Astrocyte (in vitro differentiated cells and primary cell): ENCODE data around the gene SHISA7. TPM values are rescaled to one million over a fixed set of nuclear protein-coding genes. Genes with fewer than 3 reads are reported as not detected.
A peak's percentile ranks its signal among the peaks of the same experiment; 100 is the strongest.

Source experiments
- DNase-seq: peaks from one replicate; pipeline ENCODE4 v3.0.0-alpha.2; 2010; ENCODE audit warnings: low read depth
- FAIRE-seq: peaks from 2 replicates; lab custom pipeline; 2011; peaks lifted over from hg19 to GRCh38; lab: Jason Lieb, UNC
- H2AFZ ChIP-seq: 2 replicates; pipeline ENCODE4 v1.6.0; 2012; ENCODE audit warnings: low read depth, low read length, inconsistent platforms
- H3K27ac ChIP-seq: 2 replicates; pipeline ENCODE4 v1.5.1; 2011; ENCODE audit warnings: low read depth, low read length, inconsistent platforms
- H3K27me3 ChIP-seq: 2 replicates; pipeline ENCODE4 v1.6.0; 2011; ENCODE audit warnings: low read length, inconsistent platforms; ENCODE audit not compliant: insufficient read depth
- H3K36me3 ChIP-seq: 2 replicates; pipeline ENCODE4 v1.5.1; 2011; ENCODE audit warnings: low read length, inconsistent platforms; ENCODE audit not compliant: insufficient read depth
- H3K4me1 ChIP-seq: 2 replicates; pipeline ENCODE4 v1.5.1; 2011; ENCODE audit warnings: low read length, inconsistent platforms; ENCODE audit not compliant: insufficient read depth
- H3K4me2 ChIP-seq: 2 replicates; pipeline ENCODE4 v1.6.0; 2012; ENCODE audit warnings: low read length, inconsistent platforms
- H3K4me3 ChIP-seq: 2 replicates; pipeline ENCODE4 v1.5.1; 2011; ENCODE audit warnings: low read depth, mild to moderate bottlenecking, low read length, inconsistent platforms; ENCODE audit not compliant: insufficient read depth
- H3K79me2 ChIP-seq: 2 replicates; pipeline ENCODE4 v1.6.0; 2012; ENCODE audit warnings: mild to moderate bottlenecking, low read length, inconsistent platforms; ENCODE audit not compliant: insufficient read depth
- H3K9ac ChIP-seq: 2 replicates; pipeline ENCODE4 v1.6.0; 2012; ENCODE audit warnings: mild to moderate bottlenecking, low read length, inconsistent platforms
- H3K9me3 ChIP-seq: 2 replicates; pipeline ENCODE4 v1.5.1; 2012; ENCODE audit warnings: low read depth, mild to moderate bottlenecking, low read length, inconsistent platforms; ENCODE audit not compliant: insufficient read depth
- H4K20me1 ChIP-seq: 2 replicates; pipeline ENCODE4 v1.6.0; 2012; ENCODE audit warnings: low read length, inconsistent platforms; ENCODE audit not compliant: insufficient read depth
- H3K27ac Mint-ChIP-seq: one replicate; pipeline ENCODE4 v1.8.0; 2021; ENCODE audit warnings: mild to moderate bottlenecking, mixed read lengths; ENCODE audit not compliant: unreplicated experiment
- H3K27me3 Mint-ChIP-seq: one replicate; pipeline ENCODE4 v1.8.0; 2021; ENCODE audit warnings: low read depth, mixed read lengths; ENCODE audit not compliant: unreplicated experiment
- H3K36me3 Mint-ChIP-seq: one replicate; pipeline ENCODE4 v1.8.0; 2021; ENCODE audit warnings: low read depth, mixed read lengths; ENCODE audit not compliant: unreplicated experiment
- H3K4me1 Mint-ChIP-seq: one replicate; pipeline ENCODE4 v1.8.0; 2021; ENCODE audit warnings: low read depth, mixed read lengths; ENCODE audit not compliant: unreplicated experiment
- H3K4me3 Mint-ChIP-seq: one replicate; pipeline ENCODE4 v1.8.0; 2021; ENCODE audit warnings: mild to moderate bottlenecking, moderate library complexity, mixed read lengths; ENCODE audit not compliant: unreplicated experiment
- H3K9me3 Mint-ChIP-seq: one replicate; pipeline ENCODE4 v1.8.0; 2021; ENCODE audit warnings: mild to moderate bottlenecking, mixed read lengths; ENCODE audit not compliant: unreplicated experiment
- CTCF ChIP-seq: IDR thresholded peaks from 2 replicates; pipeline ENCODE4 v1.5.1; 2011; ENCODE audit warnings: low read depth, mild to moderate bottlenecking, inconsistent platforms, low read length, moderate library complexity; ENCODE audit not compliant: insufficient read depth
- EZH2 ChIP-seq: IDR thresholded peaks from 2 replicates; pipeline ENCODE4 v1.6.1; 2012; ENCODE audit warnings: mild to moderate bottlenecking, low read length, inconsistent platforms; ENCODE audit not compliant: insufficient read depth
- total RNA-seq: library from RNA; stranded (reverse); gene quantifications from 2 replicates; pipeline ENCODE4 v1.2.1, GENCODE V29; 2021

The SHISA7 gene
- total RNA-seq, 1 donor from 2014 or later: 0.09 TPM

GRCh38 chr19:55442372-55442961 lies 633 bp downstream of the SHISA7 start:
- peaks cover 4% of the 10 kb centered on the region for H3K9me3 ChIP-seq
- Mint-ChIP-seq H3K4me1 (no peaks in the 10 kb centered on the region), H3K9me3 (peaks cover 10% of the 10 kb centered on the region), H3K36me3 (no peaks in the 10 kb centered on the region), H3K27ac (no peak overlapping the region), H3K4me3 (no peak overlapping the region), H3K27me3 (peaks cover 72% of the 10 kb centered on the region)
- no peak overlapping the region for H2AFZ ChIP-seq
- peaks cover 56% of the 10 kb centered on the region for H3K27me3 ChIP-seq
- DNase-seq (no peak), FAIRE-seq (no peak)
- H3K36me3 ChIP-seq: no peaks in the 10 kb centered on the region
- H3K79me2 ChIP-seq: no peaks in the 10 kb centered on the region
- no peak overlapping the region for H3K4me3 ChIP-seq
- no peak overlapping the region for H3K4me2 ChIP-seq
- H4K20me1 ChIP-seq: no peaks in the 10 kb centered on the region
- H3K27ac ChIP-seq: no peak overlapping the region
- no peak overlapping the region for H3K9ac ChIP-seq
- H3K4me1 ChIP-seq: no peaks in the 10 kb centered on the region
- no peak for TF ChIP-seq CTCF
- TF ChIP-seq EZH2: no peak

- no peak overlapping the region for H3K4me3 ChIP-seq
- H3K27me3 ChIP-seq: peaks cover 50% of the 10 kb centered on the region
- peaks cover 10% of the 10 kb centered on the region for H3K9me3 Mint-ChIP-seq
- no peak overlapping the region for H3K4me3 Mint-ChIP-seq
- H3K9me3 ChIP-seq: peaks cover 4% of the 10 kb centered on the region
- H3K36me3 ChIP-seq: no peaks in the 10 kb centered on the region
- no peak for DNase-seq
- no peak overlapping the region for H3K27ac ChIP-seq
- peak; percentile 97 for TF ChIP-seq EZH2
- no peak for TF ChIP-seq CTCF
- no peak for FAIRE-seq
- H3K79me2 ChIP-seq: no peaks in the 10 kb centered on the region
- no peak overlapping the region for H3K27ac Mint-ChIP-seq
- H3K9ac ChIP-seq: no peak overlapping the region
- H3K4me1 Mint-ChIP-seq: no peaks in the 10 kb centered on the region
- no peaks in the 10 kb centered on the region for H3K4me1 ChIP-seq
- H3K4me2 ChIP-seq: no peak overlapping the region
- peaks cover 78% of the 10 kb centered on the region for H3K27me3 Mint-ChIP-seq
- H2AFZ ChIP-seq: no peak overlapping the region
- H4K20me1 ChIP-seq: no peaks in the 10 kb centered on the region
- no peaks in the 10 kb centered on the region for H3K36me3 Mint-ChIP-seq
These were observed 1.3 kb downstream of the SHISA7 start for GRCh38 chr19:55441692-55442321.

GRCh38 chr19:55441319-55441691 lies 1.8 kb downstream of the SHISA7 start:
- Histone ChIP-seq H3K27ac (no peak overlapping the region), H3K27me3 (peaks cover 48% of the 10 kb centered on the region), H3K4me2 (no peak overlapping the region), H3K4me1 (no peaks in the 10 kb centered on the region), H2AFZ (no peak overlapping the region), H3K9me3 (peaks cover 4% of the 10 kb centered on the region), H3K9ac (no peak overlapping the region), H4K20me1 (no peaks in the 10 kb centered on the region), H3K4me3 (no peak overlapping the region), H3K79me2 (no peaks in the 10 kb centered on the region), H3K36me3 (no peaks in the 10 kb centered on the region)
- Mint-ChIP-seq H3K36me3 (no peaks in the 10 kb centered on the region), H3K4me3 (no peak overlapping the region), H3K4me1 (no peaks in the 10 kb centered on the region), H3K9me3 (peaks cover 10% of the 10 kb centered on the region), H3K27ac (no peak overlapping the region), H3K27me3 (peaks cover 79% of the 10 kb centered on the region)
- FAIRE-seq: no peak
- DNase-seq: no peak
- TF ChIP-seq CTCF (no peak), EZH2 (no peak)
